ACC112 (cell line): ENCODE data around the gene REG4.

Source experiments
- H2AFZ ChIP-seq: fragments of 200-600 bp; sonication (generic); one replicate; pipeline ENCODE4 v1.6.0; 2017; ENCODE audit warnings: antibody characterized with exemption, low read length; ENCODE audit not compliant: unreplicated experiment
- H3K27ac ChIP-seq: fragments of 200-600 bp; sonication (generic); 2 replicates; pipeline ENCODE4 v1.5.1; 2014; ENCODE audit warnings: low read depth, mild to moderate bottlenecking, antibody characterized with exemption, low read length, moderate library complexity
- H3K27me3 ChIP-seq: fragments of 200-600 bp; sonication (generic); 2 replicates; pipeline ENCODE4 v1.6.1; 2014; ENCODE audit warnings: mild to moderate bottlenecking, antibody characterized with exemption, low read length, moderate library complexity, mixed read lengths; ENCODE audit not compliant: insufficient read depth
- H3K36me3 ChIP-seq: fragments of 200-600 bp; sonication (generic); 2 replicates; pipeline ENCODE4 v1.6.1; 2016; ENCODE audit warnings: mild to moderate bottlenecking, antibody characterized with exemption, low read length, moderate library complexity, mixed read lengths; ENCODE audit not compliant: insufficient read depth
- H3K4me1 ChIP-seq: fragments of 200-600 bp; sonication (generic); one replicate; pipeline ENCODE4 v1.6.1; 2016; ENCODE audit warnings: low read length, mixed read lengths; ENCODE audit not compliant: insufficient read depth, unreplicated experiment, control insufficient read depth
- H3K4me3 ChIP-seq: fragments of 200-600 bp; sonication (generic); 2 replicates; pipeline ENCODE4 v1.5.1; 2014; ENCODE audit warnings: mild to moderate bottlenecking, low read depth, low read length
- H3K79me2 ChIP-seq: fragments of 200-600 bp; sonication (generic); one replicate; pipeline ENCODE4 v1.6.0; 2016; ENCODE audit warnings: low read length; ENCODE audit not compliant: control insufficient read depth, unreplicated experiment, insufficient read depth

Gene REG4

GRCh38 chr1:119808972-119809550 is 2.2 kb downstream of the REG4 start:
- Histone ChIP-seq H3K27ac (no peak overlapping the region), H3K27me3 (peaks cover 52% of the 10 kb centered on the region), H3K79me2 (no peaks in the 10 kb centered on the region), H3K4me3 (no peak overlapping the region), H2AFZ (no peak overlapping the region), H3K36me3 (no peaks in the 10 kb centered on the region), H3K4me1 (no peaks in the 10 kb centered on the region)

- H3K36me3 ChIP-seq = no peaks in the 10 kb centered on the region
- H2AFZ ChIP-seq = no peak overlapping the region
- H3K4me1 ChIP-seq = no peaks in the 10 kb centered on the region
- H3K27me3 ChIP-seq = peaks cover 57% of the 10 kb centered on the region
- no peak overlapping the region for H3K4me3 ChIP-seq
- H3K79me2 ChIP-seq = no peaks in the 10 kb centered on the region
- no peak overlapping the region for H3K27ac ChIP-seq
Measured at GRCh38 chr1:119808491-119808890, 2.8 kb downstream of the REG4 start.

GRCh38 chr1:119806489-119806888 is 4.8 kb downstream of the REG4 start:
- Histone ChIP-seq H3K27me3 (peaks cover 47% of the 10 kb centered on the region), H3K4me3 (no peak overlapping the region), H3K27ac (no peak overlapping the region), H3K36me3 (no peaks in the 10 kb centered on the region), H3K79me2 (no peaks in the 10 kb centered on the region), H3K4me1 (no peaks in the 10 kb centered on the region), H2AFZ (no peak overlapping the region)

GRCh38 chr1:119805746-119806145 is 5.5 kb downstream of the REG4 start:
- Histone ChIP-seq H3K4me3 (no peak overlapping the region), H3K27me3 (peaks cover 43% of the 10 kb centered on the region), H3K27ac (no peak overlapping the region), H3K79me2 (no peaks in the 10 kb centered on the region), H2AFZ (no peak overlapping the region), H3K4me1 (no peaks in the 10 kb centered on the region), H3K36me3 (no peaks in the 10 kb centered on the region)

GRCh38 chr1:119805247-119805646 is 6.0 kb downstream of the REG4 start:
- H3K4me1 ChIP-seq = no peaks in the 10 kb centered on the region
- no peak overlapping the region for H2AFZ ChIP-seq
- H3K27me3 ChIP-seq = peaks cover 43% of the 10 kb centered on the region
- no peak overlapping the region for H3K4me3 ChIP-seq
- H3K79me2 ChIP-seq = no peaks in the 10 kb centered on the region
- no peak overlapping the region for H3K27ac ChIP-seq
- no peaks in the 10 kb centered on the region for H3K36me3 ChIP-seq

- no peak overlapping the region for H3K4me3 ChIP-seq
- H2AFZ ChIP-seq = no peak overlapping the region
- H3K79me2 ChIP-seq = no peaks in the 10 kb centered on the region
- peaks cover 17% of the 10 kb centered on the region for H3K27me3 ChIP-seq
- H3K4me1 ChIP-seq = no peaks in the 10 kb centered on the region
- no peak overlapping the region for H3K27ac ChIP-seq
- no peaks in the 10 kb centered on the region for H3K36me3 ChIP-seq
Measured at GRCh38 chr1:119799599-119800177, 11.6 kb downstream of the REG4 start.

GRCh38 chr1:119799003-119799402 is 12.3 kb downstream of the REG4 start:
- no peaks in the 10 kb centered on the region for H3K4me1 ChIP-seq

GRCh38 chr1:119797606-119798005 is 13.7 kb downstream of the REG4 start:
- Histone ChIP-seq H3K36me3 (no peaks in the 10 kb centered on the region), H3K4me3 (no peak overlapping the region), H3K27ac (no peak overlapping the region), H3K27me3 (peaks cover 7% of the 10 kb centered on the region; the same call in 1 of the 2 replicates), H3K79me2 (no peaks in the 10 kb centered on the region), H3K4me1 (no peaks in the 10 kb centered on the region), H2AFZ (no peak overlapping the region)

More at GRCh38 chr1:119799003-119799402, 12.3 kb downstream of the REG4 start:
- H2AFZ ChIP-seq = no peak overlapping the region
- peaks cover 13% of the 10 kb centered on the region for H3K27me3 ChIP-seq
- H3K27ac ChIP-seq = no peak overlapping the region
- no peaks in the 10 kb centered on the region for H3K36me3 ChIP-seq
- H3K4me3 ChIP-seq = no peak overlapping the region
- H3K79me2 ChIP-seq = no peaks in the 10 kb centered on the region

GRCh38 chr1:119797162-119797561 is 14.1 kb downstream of the REG4 start:
- Histone ChIP-seq H3K4me3 (no peak overlapping the region), H3K4me1 (no peaks in the 10 kb centered on the region), H3K79me2 (no peaks in the 10 kb centered on the region)

GRCh38 chr1:119795261-119796200 is 15.7 kb downstream of the REG4 start:
- Histone ChIP-seq H2AFZ (no peak overlapping the region), H3K36me3 (no peaks in the 10 kb centered on the region), H3K27me3 (peaks cover 7% of the 10 kb centered on the region; the same call in 1 of the 2 replicates), H3K4me3 (no peak overlapping the region), H3K27ac (no peak overlapping the region), H3K4me1 (no peaks in the 10 kb centered on the region), H3K79me2 (no peaks in the 10 kb centered on the region)

More at GRCh38 chr1:119797162-119797561, 14.1 kb downstream of the REG4 start:
- Histone ChIP-seq H2AFZ (no peak overlapping the region), H3K36me3 (no peaks in the 10 kb centered on the region), H3K27ac (no peak overlapping the region), H3K27me3 (peaks cover 7% of the 10 kb centered on the region; the same call in 1 of the 2 replicates)
